MCF 10A (cell line): ENCODE results near the gene SVBP. TPM values are rescaled to one million over a fixed set of nuclear protein-coding genes. Genes with fewer than 3 reads are reported as not detected.

Experiments
- BruUV-seq: library from RNA; stranded (reverse); fragments of 400-500 nt; replicated peaks from 2 replicates; lab custom pipeline; 2021; lab: Mats Ljungman, UMichigan
- CTCF ChIA-PET: fragments of 300-600 bp; sonication (Branson Sonifier 250); formaldehyde crosslinking; extraction: SDS; loops from one replicate; lab custom pipeline; 2021; ENCODE audit warnings: antibody characterized with exemption, inconsistent platforms; lab: Yijun Ruan, JAX
- POLR2A ChIA-PET: fragments of 300-600, 350-650 bp; sonication (Branson Sonifier 250); formaldehyde crosslinking; extraction: SDS; loops from one replicate; lab custom pipeline; 2020; ENCODE audit warnings: antibody characterized with exemption, inconsistent platforms; lab: Yijun Ruan, JAX
- DNase-seq: peaks from one replicate; pipeline ENCODE4 v3.0.0-alpha.2; 2018; ENCODE audit not compliant: unreplicated experiment
- H3K27ac Mint-ChIP-seq: one replicate; pipeline ENCODE4 v1.8.0; 2022; ENCODE audit warnings: mild to moderate bottlenecking, low read depth, mixed read lengths; ENCODE audit not compliant: unreplicated experiment
- H3K27me3 Mint-ChIP-seq: one replicate; pipeline ENCODE4 v1.8.0; 2022; ENCODE audit warnings: mixed read lengths; ENCODE audit not compliant: insufficient read depth, unreplicated experiment
- H3K36me3 Mint-ChIP-seq: one replicate; pipeline ENCODE4 v1.8.0; 2022; ENCODE audit warnings: mild to moderate bottlenecking, moderate library complexity, mixed read lengths; ENCODE audit not compliant: insufficient read depth, unreplicated experiment
- H3K4me1 Mint-ChIP-seq: one replicate; pipeline ENCODE4 v1.8.0; 2022; ENCODE audit warnings: mixed read lengths; ENCODE audit not compliant: insufficient read depth, unreplicated experiment
- H3K4me3 Mint-ChIP-seq: one replicate; pipeline ENCODE4 v1.8.0; 2022; ENCODE audit warnings: mild to moderate bottlenecking, moderate library complexity, mixed read lengths; ENCODE audit not compliant: unreplicated experiment
- H3K9me3 Mint-ChIP-seq: one replicate; pipeline ENCODE4 v1.8.0; 2022; ENCODE audit warnings: mixed read lengths; ENCODE audit not compliant: unreplicated experiment
- CTCF ChIP-seq: fragments of 200-600 bp; IDR thresholded peaks from one replicate; pipeline ENCODE4 v1.8.0; 2022; ENCODE audit warnings: antibody characterized with exemption, mild to moderate bottlenecking; ENCODE audit not compliant: unreplicated experiment
- intact Hi-C: fragments of 100-400 bp; cut with micrococcal nuclease; formaldehyde crosslinking; loops from 2 replicates; pipeline ENCODE4 v1.14.1; 2022
- total RNA-seq: library from RNA; stranded (reverse); gene quantifications from 2 replicates; pipeline ENCODE4 v1.2.3, GENCODE V29; 2022

Gene SVBP
- total RNA-seq, 1 experiment from 2014 or later = 15.7 TPM

DNA sequence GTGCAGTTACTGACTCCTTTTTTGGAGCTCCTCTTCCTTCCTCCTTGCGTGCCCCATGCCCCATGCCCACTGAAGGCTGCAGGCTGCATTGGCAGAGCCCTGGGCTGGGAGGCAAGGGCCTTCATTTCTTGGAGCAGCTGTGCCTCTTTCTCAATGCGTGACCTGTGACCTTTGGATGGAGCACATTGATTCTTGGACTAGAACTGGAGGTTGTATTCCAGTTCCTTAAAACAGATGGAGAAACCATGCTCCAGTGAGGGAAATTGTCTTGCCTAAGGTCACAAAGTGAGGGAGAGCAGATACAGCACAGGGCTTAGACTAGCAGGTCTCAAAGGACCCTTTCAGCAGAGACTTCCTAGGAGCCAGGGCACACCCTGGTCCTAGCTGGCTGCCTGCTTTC lies 23.4 kb downstream of the SVBP start:
- H3K27ac Mint-ChIP-seq = no peak overlapping the region
- intact Hi-C loops = no loop called here
- H3K9me3 Mint-ChIP-seq = no peaks in the 10 kb centered on the region
- H3K4me1 Mint-ChIP-seq = no peaks in the 10 kb centered on the region
- no peak for TF ChIP-seq CTCF
- ChIA-PET POLR2A (interaction anchor here (0.6 kb wide), 1 partner anchor 154 kb away, joined by 3 read pairs; no protein-coding TSS in a partner anchor), CTCF (interaction anchor here (0.7 kb wide), 1 partner anchor 23 kb away, joined by 3 read pairs; no protein-coding TSS in a partner anchor)
- no peaks in the 10 kb centered on the region for H3K36me3 Mint-ChIP-seq
- no peak overlapping the region for H3K4me3 Mint-ChIP-seq
- H3K27me3 Mint-ChIP-seq = no peaks in the 10 kb centered on the region
- no peak for DNase-seq
- no TSS peak for BruUV-seq

GRCh38 chr1:42788021-42788420 lies 29.2 kb downstream of the SVBP start:
- H3K27ac Mint-ChIP-seq = no peak overlapping the region
- CTCF ChIA-PET = interaction anchor here (0.7 kb wide), 1 partner anchor 109 kb away, joined by 3 read pairs; no protein-coding TSS in a partner anchor
- POLR2A ChIA-PET = interaction anchor here (0.7 kb wide), 1 partner anchor 20 kb away, joined by 3 read pairs; no protein-coding TSS in a partner anchor
- no peak for DNase-seq
- intact Hi-C loops = no loop called here
- no peaks in the 10 kb centered on the region for H3K9me3 Mint-ChIP-seq
- no peak for TF ChIP-seq CTCF
- H3K4me3 Mint-ChIP-seq = no peak overlapping the region
- no TSS peak for BruUV-seq
- H3K27me3 Mint-ChIP-seq = no peaks in the 10 kb centered on the region
- H3K36me3 Mint-ChIP-seq = peaks cover 9% of the 10 kb centered on the region
- peaks cover 10% of the 10 kb centered on the region for H3K4me1 Mint-ChIP-seq

- peaks cover 16% of the 10 kb centered on the region for H3K36me3 Mint-ChIP-seq
- H3K27me3 Mint-ChIP-seq = no peaks in the 10 kb centered on the region
- intact Hi-C loops = no loop called here
- H3K4me3 Mint-ChIP-seq = no peak overlapping the region
- H3K4me1 Mint-ChIP-seq = peaks cover 10% of the 10 kb centered on the region
- ChIA-PET CTCF (no interaction called here), POLR2A (no interaction called here)
- no TSS peak for BruUV-seq
- H3K27ac Mint-ChIP-seq = no peak overlapping the region
- no peak for DNase-seq
- no peak for TF ChIP-seq CTCF
- no peaks in the 10 kb centered on the region for H3K9me3 Mint-ChIP-seq
These were observed 31.1 kb downstream of the SVBP start for GRCh38 chr1:42786097-42786496.

- ChIA-PET POLR2A (interaction anchor here (1.9 kb wide), 1 partner anchor 11 kb away, joined by 9 read pairs; no protein-coding TSS in a partner anchor), CTCF (interaction anchor here (0.8 kb wide), 1 partner anchor 288 kb away, joined by 3 read pairs; no protein-coding TSS in a partner anchor)
- no peak for TF ChIP-seq CTCF
- no TSS peak for BruUV-seq
- H3K27ac Mint-ChIP-seq = no peak within 1 kb of the TSS
- H3K27me3 Mint-ChIP-seq = no peaks in the 10 kb centered on the region
- intact Hi-C loops = no loop called here
- H3K4me1 Mint-ChIP-seq = peaks cover 10% of the 10 kb centered on the region
- no peak within 1 kb of the TSS for H3K4me3 Mint-ChIP-seq
- DNase-seq = no peak
- H3K9me3 Mint-ChIP-seq = no peaks in the 10 kb centered on the region
- peaks cover 26% of the 10 kb centered on the region for H3K36me3 Mint-ChIP-seq
These were observed 32.1 kb downstream of the SVBP start, which contains the start of gene TMEM269 for GRCh38 chr1:42784946-42785693. TMEM269 (plus strand) TSS chr1:42784991; CDS start chr1:42789894, 4,903 bp downstream.
